HCT116 (cell line): ENCODE measurements around the gene NOXA1.

Experiments used
- ATF3 ChIP-seq: IDR thresholded peaks from 2 replicates; pipeline ENCODE4 v1.6.1; 2012
- CTCF ChIP-seq, 3 experiments: fragments of 200-600 bp in 1 of 3; sonication (generic) in 1 of 3; IDR thresholded peaks in 2 of 3; conservative IDR thresholded peaks in 1 of 3; 2 replicates each; pipeline ENCODE4 v1.5.1; 2012 to 2017; ENCODE audit warnings: low read depth in 2 of 3, low read length in 2 of 3, antibody characterized with exemption in 1 of 3, borderline replicate concordance in 1 of 3, control low read depth in 1 of 3, mild to moderate bottlenecking in 1 of 3, mixed read lengths in 1 of 3, mixed run types in 1 of 3, moderate library complexity in 1 of 3; ENCODE audit not compliant: insufficient read depth in 1 of 3
- EZH2 ChIP-seq: fragments of 200-600 bp; sonication (generic); IDR thresholded peaks from 2 replicates; pipeline ENCODE4 v1.6.1; 2017; ENCODE audit warnings: antibody characterized with exemption, mixed run types
- EZH2phosphoT487 ChIP-seq: fragments of 200-600 bp; IDR thresholded peaks from 2 replicates; pipeline ENCODE4 v1.6.1; 2018; ENCODE audit warnings: antibody characterized with exemption, borderline replicate concordance
- POLR2A ChIP-seq: IDR thresholded peaks from 2 replicates; pipeline ENCODE4 v1.7.0; 2011; ENCODE audit warnings: borderline replicate concordance; ENCODE audit not compliant: insufficient read depth, insufficient read length; ENCODE audit errors: extremely low read depth
- RAD21 ChIP-seq: IDR thresholded peaks from 2 replicates; pipeline ENCODE4 v1.6.1; 2012; ENCODE audit warnings: low read depth, mild to moderate bottlenecking
- ZBTB33 ChIP-seq: IDR thresholded peaks from 2 replicates; pipeline ENCODE4 v1.6.1; 2011; ENCODE audit warnings: mild to moderate bottlenecking, low read length, moderate library complexity; ENCODE audit not compliant: insufficient replicate concordance; ENCODE audit errors: extremely low read depth
- ZNF274 ChIP-seq: fragments of 200-500 bp; sonication (Bioruptor generic); IDR thresholded peaks from 2 replicates; pipeline ENCODE4 v1.6.1; 2014; ENCODE audit warnings: mild to moderate bottlenecking, low read depth, low read length, inconsistent platforms

GRCh38 chr9:137405677-137406081 lies 17.5 kb upstream of the NOXA1 start:
- no peak for TF ChIP-seq CTCF (IDR thresholded peaks at IDR 0.05 in 2 of 3, conservative IDR thresholded peaks at IDR 0.05 in 1 of 3; ENCODE audit: borderline replicate concordance in 1 of 3, insufficient read depth in 1 of 3, low read depth in 2 of 3, low read length in 2 of 3)
- no peak for TF ChIP-seq EZH2
- no peak for TF ChIP-seq ZNF274
- TF ChIP-seq RAD21 = no peak
- TF ChIP-seq EZH2phosphoT487 = no peak
- TF ChIP-seq ATF3 = no peak
- no peak for TF ChIP-seq ZBTB33
- TF ChIP-seq POLR2A = no peak
